Ovary (tissue), 3 donors: Measurements from ENCODE around the gene HSDL2.
"Not testable (repeated sequence)": the region's sequence is repeated elsewhere in the genome, so short reads cannot be mapped to it uniquely, and the experiment has no call there.

ENCODE experiments used
- EP300 ChIP-seq: sonication (generic); formaldehyde crosslinking; IDR thresholded peaks from one replicate; pipeline ENCODE4 v1.6.1; 2017; ENCODE audit warnings: antibody characterized with exemption
- POLR2A ChIP-seq: fragments of 450-650 bp; IDR thresholded peaks from one replicate; pipeline ENCODE4 v1.6.1; 2017; ENCODE audit warnings: antibody characterized with exemption, mild to moderate bottlenecking, moderate library complexity
- TF ChIP-seq, protein P1 (sequence below), 3 donors: fragments of 450-650 bp in 2 of 3; fragments of 200-600 bp in 1 of 3; IDR thresholded peaks; one replicate each; pipeline versions ENCODE4 v1.5.1 to v1.8.0; 2016 to 2022; ENCODE audit warnings: antibody characterized with exemption in 3 of 3, mild to moderate bottlenecking in 1 of 3
- donor health status: DM: no; HTN: no; CAD: no.

DNA sequence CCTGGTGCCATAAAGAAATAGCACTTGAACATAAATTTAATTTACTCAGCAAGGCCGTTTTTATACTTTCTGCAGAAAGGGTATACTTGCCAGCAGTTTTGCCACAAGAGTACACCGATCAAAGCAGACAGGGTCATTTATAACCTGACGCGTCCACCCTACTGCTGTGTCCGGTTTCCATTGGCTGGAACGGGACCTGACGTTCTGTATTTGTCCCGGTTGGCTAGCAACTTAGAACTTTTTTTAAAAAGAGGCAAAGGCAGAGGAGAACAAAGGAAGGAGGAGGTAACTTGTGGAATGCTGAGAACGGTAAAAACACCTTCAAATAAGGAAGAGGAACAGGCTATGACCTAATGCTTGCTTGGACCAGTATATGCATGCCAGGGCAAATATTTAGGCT is 33.8 kb downstream of the HSDL2 start:
- TF ChIP-seq, protein P1, sequence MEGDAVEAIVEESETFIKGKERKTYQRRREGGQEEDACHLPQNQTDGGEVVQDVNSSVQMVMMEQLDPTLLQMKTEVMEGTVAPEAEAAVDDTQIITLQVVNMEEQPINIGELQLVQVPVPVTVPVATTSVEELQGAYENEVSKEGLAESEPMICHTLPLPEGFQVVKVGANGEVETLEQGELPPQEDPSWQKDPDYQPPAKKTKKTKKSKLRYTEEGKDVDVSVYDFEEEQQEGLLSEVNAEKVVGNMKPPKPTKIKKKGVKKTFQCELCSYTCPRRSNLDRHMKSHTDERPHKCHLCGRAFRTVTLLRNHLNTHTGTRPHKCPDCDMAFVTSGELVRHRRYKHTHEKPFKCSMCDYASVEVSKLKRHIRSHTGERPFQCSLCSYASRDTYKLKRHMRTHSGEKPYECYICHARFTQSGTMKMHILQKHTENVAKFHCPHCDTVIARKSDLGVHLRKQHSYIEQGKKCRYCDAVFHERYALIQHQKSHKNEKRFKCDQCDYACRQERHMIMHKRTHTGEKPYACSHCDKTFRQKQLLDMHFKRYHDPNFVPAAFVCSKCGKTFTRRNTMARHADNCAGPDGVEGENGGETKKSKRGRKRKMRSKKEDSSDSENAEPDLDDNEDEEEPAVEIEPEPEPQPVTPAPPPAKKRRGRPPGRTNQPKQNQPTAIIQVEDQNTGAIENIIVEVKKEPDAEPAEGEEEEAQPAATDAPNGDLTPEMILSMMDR (IDR thresholded peaks at IDR 0.05): not testable (repeated sequence)
- not testable (repeated sequence) for TF ChIP-seq POLR2A, EP300
